Measurements from ENCODE around the gene FOXO6.

- no peak for TF ChIP-seq POLR2A (IDR thresholded peaks at IDR 0.05)
- TF ChIP-seq, protein P1, sequence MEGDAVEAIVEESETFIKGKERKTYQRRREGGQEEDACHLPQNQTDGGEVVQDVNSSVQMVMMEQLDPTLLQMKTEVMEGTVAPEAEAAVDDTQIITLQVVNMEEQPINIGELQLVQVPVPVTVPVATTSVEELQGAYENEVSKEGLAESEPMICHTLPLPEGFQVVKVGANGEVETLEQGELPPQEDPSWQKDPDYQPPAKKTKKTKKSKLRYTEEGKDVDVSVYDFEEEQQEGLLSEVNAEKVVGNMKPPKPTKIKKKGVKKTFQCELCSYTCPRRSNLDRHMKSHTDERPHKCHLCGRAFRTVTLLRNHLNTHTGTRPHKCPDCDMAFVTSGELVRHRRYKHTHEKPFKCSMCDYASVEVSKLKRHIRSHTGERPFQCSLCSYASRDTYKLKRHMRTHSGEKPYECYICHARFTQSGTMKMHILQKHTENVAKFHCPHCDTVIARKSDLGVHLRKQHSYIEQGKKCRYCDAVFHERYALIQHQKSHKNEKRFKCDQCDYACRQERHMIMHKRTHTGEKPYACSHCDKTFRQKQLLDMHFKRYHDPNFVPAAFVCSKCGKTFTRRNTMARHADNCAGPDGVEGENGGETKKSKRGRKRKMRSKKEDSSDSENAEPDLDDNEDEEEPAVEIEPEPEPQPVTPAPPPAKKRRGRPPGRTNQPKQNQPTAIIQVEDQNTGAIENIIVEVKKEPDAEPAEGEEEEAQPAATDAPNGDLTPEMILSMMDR (IDR thresholded peaks at IDR 0.05) = no peak
Observed at GRCh38 chr1:41390166-41390565, 28.9 kb downstream of the FOXO6 start.
